ENCODE data around the gene POMT1. TPM values are rescaled to one million over a fixed set of nuclear protein-coding genes. Genes with fewer than 3 reads are reported as not detected.

POMT1 gene
- total RNA-seq, 1 donor from 2014 or later: 34.8 TPM

GRCh38 chr9:131475956-131476776, 26.6 kb upstream of the POMT1 start:
- DNase-seq (ENCODE audit: low read depth) (no peak), FAIRE-seq (no peak)
- Mint-ChIP-seq H3K9me3 (ENCODE audit: unreplicated experiment) (peaks cover 2% of the 10 kb centered on the region), H3K27me3 (ENCODE audit: low read depth, unreplicated experiment) (no peaks in the 10 kb centered on the region), H3K4me3 (ENCODE audit: unreplicated experiment) (no peak overlapping the region), H3K27ac (ENCODE audit: unreplicated experiment) (no peak overlapping the region), H3K36me3 (ENCODE audit: low read depth, unreplicated experiment) (peaks cover 7% of the 10 kb centered on the region), H3K4me1 (ENCODE audit: low read depth, unreplicated experiment) (no peaks in the 10 kb centered on the region)
- Histone ChIP-seq H3K9me3 (ENCODE audit: insufficient read depth, low read depth, low read length) (no peaks in the 10 kb centered on the region), H3K27me3 (ENCODE audit: insufficient read depth, low read length) (no peaks in the 10 kb centered on the region), H3K27ac (ENCODE audit: low read depth, low read length) (no peak overlapping the region), H2AFZ (ENCODE audit: low read depth, low read length) (no peak overlapping the region), H3K79me2 (ENCODE audit: insufficient read depth, low read length) (peaks cover 78% of the 10 kb centered on the region), H3K4me2 (ENCODE audit: low read length) (no peak overlapping the region), H4K20me1 (ENCODE audit: insufficient read depth, low read length) (peaks cover 91% of the 10 kb centered on the region), H3K36me3 (ENCODE audit: insufficient read depth, low read length) (peaks cover 59% of the 10 kb centered on the region), H3K9ac (ENCODE audit: low read length) (no peak overlapping the region), H3K4me3 (ENCODE audit: insufficient read depth, low read depth, low read length) (no peak overlapping the region), H3K4me1 (ENCODE audit: insufficient read depth, low read length) (no peaks in the 10 kb centered on the region)
- TF ChIP-seq CTCF (IDR thresholded peaks at IDR 0.05; ENCODE audit: insufficient read depth, low read depth, low read length) (no peak), EZH2 (IDR thresholded peaks at IDR 0.05; ENCODE audit: insufficient read depth, low read length) (no peak)

GRCh38 chr9:131476777-131477345, 25.9 kb upstream of the POMT1 start:
- Histone ChIP-seq H3K27ac (ENCODE audit: low read depth, low read length) (no peak overlapping the region), H2AFZ (ENCODE audit: low read depth, low read length) (no peak overlapping the region), H3K4me3 (ENCODE audit: insufficient read depth, low read depth, low read length) (no peak overlapping the region), H3K79me2 (ENCODE audit: insufficient read depth, low read length) (peaks cover 71% of the 10 kb centered on the region), H3K4me1 (ENCODE audit: insufficient read depth, low read length) (no peaks in the 10 kb centered on the region), H3K9ac (ENCODE audit: low read length) (no peak overlapping the region), H3K27me3 (ENCODE audit: insufficient read depth, low read length) (no peaks in the 10 kb centered on the region), H4K20me1 (ENCODE audit: insufficient read depth, low read length) (peaks cover 90% of the 10 kb centered on the region), H3K36me3 (ENCODE audit: insufficient read depth, low read length) (peaks cover 54% of the 10 kb centered on the region), H3K9me3 (ENCODE audit: insufficient read depth, low read depth, low read length) (no peaks in the 10 kb centered on the region), H3K4me2 (ENCODE audit: low read length) (no peak overlapping the region)
- Mint-ChIP-seq H3K9me3 (ENCODE audit: unreplicated experiment) (peaks cover 2% of the 10 kb centered on the region), H3K27ac (ENCODE audit: unreplicated experiment) (no peak overlapping the region), H3K4me1 (ENCODE audit: low read depth, unreplicated experiment) (no peaks in the 10 kb centered on the region), H3K36me3 (ENCODE audit: low read depth, unreplicated experiment) (peaks cover 7% of the 10 kb centered on the region), H3K4me3 (ENCODE audit: unreplicated experiment) (no peak overlapping the region), H3K27me3 (ENCODE audit: low read depth, unreplicated experiment) (no peaks in the 10 kb centered on the region)
- DNase-seq (ENCODE audit: low read depth): no peak
- no peak for FAIRE-seq
- no peak for TF ChIP-seq EZH2 (IDR thresholded peaks at IDR 0.05; ENCODE audit: insufficient read depth, low read length)
- TF ChIP-seq CTCF (IDR thresholded peaks at IDR 0.05; ENCODE audit: insufficient read depth, low read depth, low read length): no peak

- Histone ChIP-seq H3K4me1 (ENCODE audit: insufficient read depth, low read length) (no peaks in the 10 kb centered on the region), H3K36me3 (ENCODE audit: insufficient read depth, low read length) (peaks cover 57% of the 10 kb centered on the region), H3K9ac (ENCODE audit: low read length) (no peak overlapping the region), H3K27me3 (ENCODE audit: insufficient read depth, low read length) (no peaks in the 10 kb centered on the region), H2AFZ (ENCODE audit: low read depth, low read length) (no peak overlapping the region), H4K20me1 (ENCODE audit: insufficient read depth, low read length) (peaks cover 92% of the 10 kb centered on the region), H3K4me2 (ENCODE audit: low read length) (no peak overlapping the region), H3K9me3 (ENCODE audit: insufficient read depth, low read depth, low read length) (no peaks in the 10 kb centered on the region), H3K4me3 (ENCODE audit: insufficient read depth, low read depth, low read length) (no peak overlapping the region), H3K27ac (ENCODE audit: low read depth, low read length) (no peak overlapping the region), H3K79me2 (ENCODE audit: insufficient read depth, low read length) (peaks cover 70% of the 10 kb centered on the region)
- peaks cover 2% of the 10 kb centered on the region for H3K9me3 Mint-ChIP-seq (ENCODE audit: unreplicated experiment)
- TF ChIP-seq EZH2 (IDR thresholded peaks at IDR 0.05; ENCODE audit: insufficient read depth, low read length) (no peak), CTCF (IDR thresholded peaks at IDR 0.05; ENCODE audit: insufficient read depth, low read depth, low read length) (no peak)
- H3K4me1 Mint-ChIP-seq (ENCODE audit: low read depth, unreplicated experiment): no peaks in the 10 kb centered on the region
- no peak overlapping the region for H3K4me3 Mint-ChIP-seq (ENCODE audit: unreplicated experiment)
- H3K27ac Mint-ChIP-seq (ENCODE audit: unreplicated experiment): no peak overlapping the region
- FAIRE-seq (no peak), DNase-seq (ENCODE audit: low read depth) (no peak)
- peaks cover 9% of the 10 kb centered on the region for H3K36me3 Mint-ChIP-seq (ENCODE audit: low read depth, unreplicated experiment)
- H3K27me3 Mint-ChIP-seq (ENCODE audit: low read depth, unreplicated experiment): no peaks in the 10 kb centered on the region
Observed at GRCh38 chr9:131477367-131477766, 25.4 kb upstream of the POMT1 start.
